Body of pancreas (tissue), 4 donors: Measurements from ENCODE around the gene SLC16A1.

Experiments
- CTCF ChIP-seq, 7 experiments: fragments of 450-650 bp in 4 of 7; fragments of 200-600 bp in 3 of 7; sonication (generic) in 3 of 7; IDR thresholded peaks; one replicate each; pipeline ENCODE4 v1.5.1; 2016 to 2019; ENCODE audit warnings: antibody characterized with exemption in 7 of 7
- POLR2A ChIP-seq, 3 donors: fragments of 450-650 bp; IDR thresholded peaks; one replicate each; pipeline ENCODE4 v1.6.1; 2016; ENCODE audit warnings: antibody characterized with exemption in 3 of 3, mild to moderate bottlenecking in 2 of 3

GRCh38 chr1:112888630-112889029 lies 67.4 kb downstream of the SLC16A1 start:
- no peak for TF ChIP-seq CTCF (IDR thresholded peaks at IDR 0.05)
- no peak for TF ChIP-seq POLR2A (IDR thresholded peaks at IDR 0.05)
